ENCODE measurements around the gene TNPO1.

The TNPO1 gene

GRCh38 chr5:72830362-72830761 lies 13.9 kb downstream of the TNPO1 start:
- TF ChIP-seq CTCF (IDR thresholded peaks at IDR 0.05; ENCODE audit: control insufficient read depth, extremely low read depth, insufficient read depth): no peak
- no peak overlapping the region for H3K4me3 ChIP-seq (ENCODE audit: low read depth, low read length)
- no peak for DNase-seq (ENCODE audit: low read depth)

GRCh38 chr5:72831685-72832084 lies 15.2 kb downstream of the TNPO1 start:
- DNase-seq (ENCODE audit: low read depth): no peak
- no peak overlapping the region for H3K4me3 ChIP-seq (ENCODE audit: low read depth, low read length)
- no peak for TF ChIP-seq CTCF (IDR thresholded peaks at IDR 0.05; ENCODE audit: control insufficient read depth, extremely low read depth, insufficient read depth)

- TF ChIP-seq CTCF (IDR thresholded peaks at IDR 0.05; ENCODE audit: control insufficient read depth, extremely low read depth, insufficient read depth): no peak
- DNase-seq (ENCODE audit: low read depth): no peak
- H3K4me3 ChIP-seq (ENCODE audit: low read depth, low read length): no peak overlapping the region
Measured at GRCh38 chr5:72834924-72835323, 18.5 kb downstream of the TNPO1 start.

GRCh38 chr5:72835633-72836032 lies 19.2 kb downstream of the TNPO1 start:
- DNase-seq (ENCODE audit: low read depth): no peak
- no peak overlapping the region for H3K4me3 ChIP-seq (ENCODE audit: low read depth, low read length)
- TF ChIP-seq CTCF (IDR thresholded peaks at IDR 0.05; ENCODE audit: control insufficient read depth, extremely low read depth, insufficient read depth): no peak

GRCh38 chr5:72836810-72837209 lies 20.3 kb downstream of the TNPO1 start:
- DNase-seq (ENCODE audit: low read depth): no peak
- H3K4me3 ChIP-seq (ENCODE audit: low read depth, low read length): no peak overlapping the region
- no peak for TF ChIP-seq CTCF (IDR thresholded peaks at IDR 0.05; ENCODE audit: control insufficient read depth, extremely low read depth, insufficient read depth)

- H3K4me3 ChIP-seq (ENCODE audit: low read depth, low read length): no peak overlapping the region
- DNase-seq (ENCODE audit: low read depth): no peak
- TF ChIP-seq CTCF (IDR thresholded peaks at IDR 0.05; ENCODE audit: control insufficient read depth, extremely low read depth, insufficient read depth): no peak
Measured at GRCh38 chr5:72837524-72838096, 21.1 kb downstream of the TNPO1 start.

GRCh38 chr5:72840041-72840440 lies 23.6 kb downstream of the TNPO1 start:
- DNase-seq (ENCODE audit: low read depth): no peak
- TF ChIP-seq CTCF (IDR thresholded peaks at IDR 0.05; ENCODE audit: control insufficient read depth, extremely low read depth, insufficient read depth): no peak
- no peak overlapping the region for H3K4me3 ChIP-seq (ENCODE audit: low read depth, low read length)
